NOMO-1 (cell line): ENCODE data around the gene NSMCE3.

ENCODE experiments used
- DNase-seq, 2 experiments: peaks; one replicate each; lab custom pipeline; 2025; ENCODE audit not compliant: unreplicated experiment in 2 of 2; lab: John Stamatoyannopoulos, UW

The NSMCE3 gene

DNA sequence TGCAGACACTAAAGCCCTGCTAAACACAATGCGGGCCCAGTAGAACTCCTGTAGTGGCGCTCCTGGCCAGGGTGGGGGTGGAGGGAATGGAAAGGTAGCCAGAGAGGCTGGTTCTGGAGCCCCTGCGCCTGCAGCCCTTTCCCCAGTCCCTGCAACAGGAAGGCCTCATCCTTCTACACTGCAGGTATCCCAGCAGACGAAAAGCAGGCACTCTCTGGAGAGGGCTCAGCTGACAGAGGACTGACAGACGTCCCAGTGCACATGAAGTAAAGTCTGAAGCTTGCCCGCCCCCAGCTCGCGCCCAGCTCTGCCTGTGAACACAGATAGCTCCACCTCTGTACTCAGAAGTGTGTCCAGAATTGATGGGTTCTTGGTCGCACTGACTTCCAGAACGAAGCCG is 46.0 kb downstream of the NSMCE3 start:
- DNase-seq, result no peak

DNA sequence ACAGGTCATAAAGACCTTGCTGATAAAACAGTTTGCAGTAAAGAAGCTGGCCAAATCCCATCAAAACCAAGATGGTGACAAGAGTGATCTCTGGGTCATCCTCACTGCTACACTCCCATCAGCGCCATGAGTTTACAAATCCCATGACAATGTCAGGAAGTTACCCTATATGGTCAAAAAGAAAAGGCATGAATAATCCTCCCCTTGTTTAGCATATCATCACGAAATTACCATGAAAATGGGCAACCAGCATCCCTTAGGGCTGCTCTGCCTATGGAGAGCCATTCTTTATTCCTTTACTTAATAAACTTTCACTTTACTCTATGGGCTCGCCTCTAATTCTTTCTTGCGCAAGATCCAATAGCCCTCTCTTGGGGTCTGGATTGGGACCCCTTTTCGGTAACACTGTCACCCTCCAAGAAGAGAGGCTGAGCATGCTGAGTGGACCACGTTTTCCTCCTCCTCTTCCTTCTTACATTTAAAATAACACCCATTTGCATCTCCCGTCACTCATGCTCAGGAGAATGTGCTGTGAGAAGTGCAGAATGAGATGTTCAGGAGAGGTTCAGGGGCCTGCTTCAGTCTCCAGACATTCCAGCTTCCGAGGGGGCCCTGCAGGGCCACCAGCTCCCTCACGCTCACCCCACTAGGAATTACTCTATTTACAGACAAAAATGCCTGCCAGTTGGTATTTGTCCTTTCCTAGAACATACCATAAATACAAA is 47.3 kb downstream of the NSMCE3 start:
- no peak for DNase-seq

DNA sequence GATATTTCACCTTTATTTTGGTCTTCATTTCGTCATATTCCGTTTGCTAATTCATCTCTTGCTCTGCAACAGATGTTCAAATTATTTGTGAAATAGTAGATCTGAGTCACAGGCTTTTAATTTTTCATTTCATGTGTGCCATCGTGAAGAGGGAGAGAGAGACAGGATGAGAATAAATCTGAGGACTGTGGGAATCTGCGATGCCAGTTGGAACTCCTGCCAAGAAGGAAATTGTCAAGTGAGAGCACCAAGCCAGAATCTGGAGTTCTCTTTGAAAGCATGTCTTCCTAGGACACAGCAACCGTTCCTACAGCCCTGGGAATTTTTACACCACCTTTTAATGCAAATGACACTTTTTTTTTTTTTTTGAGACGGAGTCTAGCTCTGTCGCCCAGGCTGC is 48.8 kb downstream of the NSMCE3 start:
- no peak for DNase-seq

DNA sequence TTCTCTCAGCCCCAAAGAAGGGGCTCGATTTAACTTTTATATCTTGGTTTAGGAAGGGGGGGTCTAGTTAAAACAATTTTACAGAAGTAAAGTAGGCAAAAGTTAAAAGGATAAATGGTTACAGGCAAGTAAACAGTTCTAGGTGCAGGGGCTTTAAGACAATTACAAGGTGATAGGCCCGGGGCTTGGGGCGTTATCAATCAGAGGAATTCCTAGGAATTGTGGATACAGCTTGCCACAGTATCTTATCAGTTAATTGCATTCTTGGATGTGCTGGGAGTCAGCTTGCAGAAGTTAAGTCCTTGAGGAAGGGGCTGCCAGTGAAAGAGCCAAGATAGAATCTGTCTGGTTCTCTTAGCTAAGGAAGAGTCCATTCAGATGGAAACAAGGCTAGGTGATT is 52.7 kb downstream of the NSMCE3 start:
- no peak for DNase-seq
